GM12878 (cell line): ENCODE data around the gene RALB. TPM values are rescaled to one million over a fixed set of nuclear protein-coding genes. Genes with fewer than 3 reads are reported as not detected.

Experiments
- ATAC-seq: fragments of 200-7000 bp; cut with Tn5 transposase; 3 replicates; pipeline ENCODE4 v1.9.1; 2020; ENCODE audit warnings: mild to moderate bottlenecking, moderate library complexity
- BruUV-seq: library from RNA; stranded (reverse); fragments of 400-500 nt; replicated peaks from 2 replicates; lab custom pipeline; 2021; lab: Mats Ljungman, UMichigan
- CTCF ChIA-PET: fragments of 300-600 bp; sonication (Branson Sonifier 250); formaldehyde crosslinking; extraction: SDS; loops from one replicate; lab custom pipeline; 2021; ENCODE audit warnings: inconsistent platforms; lab: Yijun Ruan, JAX
- POLR2A ChIA-PET: fragments of 350-600 bp; formaldehyde crosslinking; extraction: SDS; loops from one replicate; lab custom pipeline; 2021; ENCODE audit warnings: inconsistent platforms; lab: Charles Lee
- RAD21 ChIA-PET: fragments of 300-600 bp; sonication (Branson Sonifier 250); formaldehyde crosslinking; loops from one replicate; lab custom pipeline; 2023; ENCODE audit warnings: antibody characterized with exemption; ENCODE audit not compliant: unreplicated experiment; lab: Charles Lee
- SMC1A ChIA-PET: fragments of 300-600 bp; sonication (Branson Sonifier 250); formaldehyde crosslinking; loops from one replicate; lab custom pipeline; 2023; ENCODE audit not compliant: unreplicated experiment, uncharacterized antibody; lab: Charles Lee
- DNase-seq: peaks from one replicate; pipeline ENCODE4 v3.0.0-alpha.2; 2011; ENCODE audit warnings: low read depth, low spot score
- FAIRE-seq: peaks from 3 replicates; lab custom pipeline; 2011; peaks lifted over from hg19 to GRCh38; lab: Jason Lieb, UNC
- H2AFZ ChIP-seq: 2 replicates; pipeline ENCODE4 v1.6.0; 2011; ENCODE audit warnings: low read depth, low read length, control low read depth; ENCODE audit not compliant: control insufficient read depth
- H3K27ac ChIP-seq: 2 replicates; pipeline ENCODE4 v1.5.1; 2011; ENCODE audit warnings: control low read depth; ENCODE audit not compliant: control insufficient read depth, insufficient read depth
- H3K27me3 ChIP-seq, 2 experiments: replicated peaks in 1 of 2; 2 replicates each; pipeline versions ENCODE4 v1.6.0 to v1.6.1; 2011; ENCODE audit warnings: low read length in 1 of 2; ENCODE audit not compliant: control insufficient read depth in 2 of 2, insufficient read depth in 2 of 2
- H3K36me3 ChIP-seq, 2 experiments: 2 replicates each; pipeline ENCODE4 v1.5.1; 2011; ENCODE audit warnings: low read length in 1 of 2; ENCODE audit not compliant: control insufficient read depth in 2 of 2, insufficient read depth in 2 of 2
- H3K4me1 ChIP-seq: 2 replicates; pipeline ENCODE4 v1.6.1; 2011; ENCODE audit warnings: mild to moderate bottlenecking, low read length, moderate library complexity, mixed read lengths; ENCODE audit not compliant: control insufficient read depth, insufficient read depth
- H3K4me2 ChIP-seq: 2 replicates; pipeline ENCODE4 v1.6.0; 2011; ENCODE audit warnings: control low read depth; ENCODE audit not compliant: control insufficient read depth, insufficient read depth
- H3K4me3 ChIP-seq: fragments of 200-600 bp; sonication (generic); 2 replicates; pipeline ENCODE4 v1.5.1; 2016
- H3K79me2 ChIP-seq: 2 replicates; pipeline ENCODE4 v1.6.0; 2011; ENCODE audit warnings: low read length; ENCODE audit not compliant: control insufficient read depth, insufficient read depth
- H3K9ac ChIP-seq: 2 replicates; pipeline ENCODE4 v1.8.0; 2011; ENCODE audit warnings: low read length, control low read depth, mixed read lengths; ENCODE audit not compliant: control insufficient read depth, insufficient read depth
- H3K9me3 ChIP-seq: replicated peaks from 3 replicates; pipeline ENCODE4 v1.5.1; 2011; ENCODE audit warnings: mild to moderate bottlenecking, low read length; ENCODE audit not compliant: control insufficient read depth, insufficient read depth
- H4K20me1 ChIP-seq: 2 replicates; pipeline ENCODE4 v1.6.0; 2011; ENCODE audit not compliant: control insufficient read depth, insufficient read depth
- CHD1 ChIP-seq: IDR thresholded peaks from 2 replicates; pipeline ENCODE4 v1.6.1; 2012; ENCODE audit warnings: low read depth, low read length, improper control_type of control experiment
- EZH2 ChIP-seq: IDR thresholded peaks from 2 replicates; pipeline ENCODE4 v1.6.1; 2012; ENCODE audit warnings: low read depth, mild to moderate bottlenecking, control low read depth, inconsistent platforms, low read length, borderline replicate concordance; ENCODE audit not compliant: control insufficient read depth
- RELA ChIP-seq: fragments of 450-650 bp; IDR thresholded peaks from 2 replicates; pipeline ENCODE4 v1.8.0; 2014; ENCODE audit warnings: borderline replicate concordance; ENCODE audit not compliant: partially characterized antibody
- TCF7 ChIP-seq: IDR thresholded peaks from 2 replicates; pipeline ENCODE4 v1.6.1; 2014; ENCODE audit warnings: antibody characterized with exemption, borderline replicate concordance
- USF1 ChIP-seq: IDR thresholded peaks from 2 replicates; pipeline ENCODE4 v1.6.1; 2011; ENCODE audit warnings: borderline replicate concordance, low read depth, mild to moderate bottlenecking, moderate library complexity, mixed read lengths, low read length; ENCODE audit not compliant: insufficient read depth; ENCODE audit errors: extremely low read length
- YY1 ChIP-seq: IDR thresholded peaks from 2 replicates; pipeline ENCODE4 v1.6.1; 2011; ENCODE audit warnings: low read depth, mild to moderate bottlenecking, low read length
- ZBTB33 ChIP-seq: fragments of 450-650 bp; IDR thresholded peaks from 2 replicates; pipeline ENCODE4 v1.6.1; 2017; ENCODE audit warnings: mild to moderate bottlenecking
- WGBS: methylation state at CpG from one replicate; pipeline ENCODE4 v1.1.6; 2016; ENCODE audit warnings: low lambda C conversion rate; ENCODE audit not compliant: insufficient replicate concordance, insufficient coverage; ENCODE audit errors: missing lambda C conversion rate; 5-methylcytosine and 5-hydroxymethylcytosine counted together
- in situ Hi-C: fragments of 300-500 bp; cut with MboI; formaldehyde crosslinking; loops from 9 replicates; pipeline ENCODE4 v1.14.3; 2018; ENCODE audit warnings: mixed read lengths
- intact Hi-C: fragments of 100-400 bp; cut with micrococcal nuclease; formaldehyde crosslinking; loops from one replicate; pipeline ENCODE4 v1.14.2; 2022; ENCODE audit not compliant: unreplicated experiment
- polyA plus RNA-seq, 11 experiments: library from polyadenylated mRNA; depleted of rRNA in 4 of 11; unstranded in 6 of 11; stranded (reverse) in 5 of 11; fragments of >200 nt; fragmentation: Nextera tagmentation in 4 of 11; fragmentation: Illumina TruSeq in 1 of 11; extraction: Ambion mirVana in 4 of 11; extraction: Trizol in 1 of 11; gene quantifications; 1 replicate in 1 of 11; 2 replicates in 10 of 11; pipeline versions ENCODE4 v1.2.1 to v1.2.3, GENCODE V29; 2011 to 2016; ENCODE audit warnings: inconsistent platforms in 2 of 11, missing spikeins in 2 of 11, low read depth in 1 of 11
- total RNA-seq, 4 experiments: library from RNA; depleted of rRNA in 3 of 4; stranded (reverse); fragments of >200 nt in 3 of 4; fragmentation: Illumina TruSeq in 1 of 4; extraction: Trizol in 1 of 4; gene quantifications; 2 replicates each; pipeline versions ENCODE4 v1.2.1 to v1.2.3, GENCODE V29; 2013 to 2021
- TF ChIP-seq, protein P1 (sequence below): IDR thresholded peaks from 2 replicates; pipeline ENCODE4 v1.6.1; 2011; ENCODE audit warnings: low read depth, low read length, improper control_type of control experiment, borderline replicate concordance
- TF ChIP-seq, protein P2 (sequence below): IDR thresholded peaks from 2 replicates; pipeline ENCODE4 v1.6.1; 2012; ENCODE audit warnings: low read depth, low read length, improper control_type of control experiment
- TF ChIP-seq, protein P3 (sequence below): fragments of 450-650 bp; IDR thresholded peaks from 2 replicates; pipeline ENCODE4 v1.6.1; 2017; ENCODE audit warnings: mild to moderate bottlenecking, moderate library complexity

Gene RALB
- total and polyA plus RNA-seq, 10 of the 15 experiments (the other 5 are each of a cell fraction or from before 2014, with no cell fraction given) = 8.3 to 54.0 (median 24.2) TPM

GRCh38 chr2:120256651-120257000 is 4.0 kb downstream of the RALB start:
- WGBS = 56% methylated on average over 1 of the region's 1 CpG
- ChIA-PET SMC1A (interaction anchor here (1.0 to 3.1 kb wide), 8 partner anchors 8 to 44 kb away, joined by 3 to 25 read pairs (median 6); no protein-coding TSS in a partner anchor), RAD21 (interaction anchor here (0.9 to 2.4 kb wide), 6 partner anchors 25 to 80 kb away, joined by 3 to 16 read pairs (median 4); no protein-coding TSS in a partner anchor), CTCF (interaction anchor here (0.7 to 1.9 kb wide), 4 partner anchors 26 to 56 kb away, joined by 4 to 11 read pairs (median 7); no protein-coding TSS in a partner anchor), POLR2A (interaction anchor here (1.0 to 1.7 kb wide), 2 partner anchors 9 to 25 kb away, joined by 3 to 7 read pairs; no protein-coding TSS in a partner anchor)
- in situ Hi-C loops (no loop called here), intact Hi-C loops (no loop called here)
- H3K9me3 ChIP-seq = peaks cover 6% of the 10 kb centered on the region; the same call in 2 of the 3 replicates
- no peak overlapping the region for H3K9ac ChIP-seq
- no peak overlapping the region for H2AFZ ChIP-seq
- H3K36me3 ChIP-seq = no peaks in the 10 kb centered on the region
- no peaks in the 10 kb centered on the region for H3K27me3 ChIP-seq
- H3K4me2 ChIP-seq = peak overlapping the region; percentile 12; the same call in 1 of the 2 replicates
- ATAC-seq (no peak), FAIRE-seq (no peak), DNase-seq (no peak)
- H3K4me1 ChIP-seq = peaks cover 11% of the 10 kb centered on the region
- no TSS peak for BruUV-seq
- H4K20me1 ChIP-seq = no peaks in the 10 kb centered on the region
- peak overlapping the region; percentile 15; the same call in 1 of the 2 replicates for H3K4me3 ChIP-seq
- H3K79me2 ChIP-seq = peaks cover 47% of the 10 kb centered on the region
- H3K27ac ChIP-seq = no peak overlapping the region
- no peak for TF ChIP-seq EZH2
- no peak for TF ChIP-seq RELA
- TF ChIP-seq ZBTB33 = no peak
- no peak for TF ChIP-seq YY1
- TF ChIP-seq, protein P1, sequence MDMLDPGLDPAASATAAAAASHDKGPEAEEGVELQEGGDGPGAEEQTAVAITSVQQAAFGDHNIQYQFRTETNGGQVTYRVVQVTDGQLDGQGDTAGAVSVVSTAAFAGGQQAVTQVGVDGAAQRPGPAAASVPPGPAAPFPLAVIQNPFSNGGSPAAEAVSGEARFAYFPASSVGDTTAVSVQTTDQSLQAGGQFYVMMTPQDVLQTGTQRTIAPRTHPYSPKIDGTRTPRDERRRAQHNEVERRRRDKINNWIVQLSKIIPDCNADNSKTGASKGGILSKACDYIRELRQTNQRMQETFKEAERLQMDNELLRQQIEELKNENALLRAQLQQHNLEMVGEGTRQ = no peak
- TF ChIP-seq, protein P2, sequence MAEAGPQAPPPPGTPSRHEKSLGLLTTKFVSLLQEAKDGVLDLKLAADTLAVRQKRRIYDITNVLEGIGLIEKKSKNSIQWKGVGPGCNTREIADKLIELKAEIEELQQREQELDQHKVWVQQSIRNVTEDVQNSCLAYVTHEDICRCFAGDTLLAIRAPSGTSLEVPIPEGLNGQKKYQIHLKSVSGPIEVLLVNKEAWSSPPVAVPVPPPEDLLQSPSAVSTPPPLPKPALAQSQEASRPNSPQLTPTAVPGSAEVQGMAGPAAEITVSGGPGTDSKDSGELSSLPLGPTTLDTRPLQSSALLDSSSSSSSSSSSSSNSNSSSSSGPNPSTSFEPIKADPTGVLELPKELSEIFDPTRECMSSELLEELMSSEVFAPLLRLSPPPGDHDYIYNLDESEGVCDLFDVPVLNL = no peak
- no peak for TF ChIP-seq USF1
- no peak for TF ChIP-seq TCF7
- TF ChIP-seq, protein P3, sequence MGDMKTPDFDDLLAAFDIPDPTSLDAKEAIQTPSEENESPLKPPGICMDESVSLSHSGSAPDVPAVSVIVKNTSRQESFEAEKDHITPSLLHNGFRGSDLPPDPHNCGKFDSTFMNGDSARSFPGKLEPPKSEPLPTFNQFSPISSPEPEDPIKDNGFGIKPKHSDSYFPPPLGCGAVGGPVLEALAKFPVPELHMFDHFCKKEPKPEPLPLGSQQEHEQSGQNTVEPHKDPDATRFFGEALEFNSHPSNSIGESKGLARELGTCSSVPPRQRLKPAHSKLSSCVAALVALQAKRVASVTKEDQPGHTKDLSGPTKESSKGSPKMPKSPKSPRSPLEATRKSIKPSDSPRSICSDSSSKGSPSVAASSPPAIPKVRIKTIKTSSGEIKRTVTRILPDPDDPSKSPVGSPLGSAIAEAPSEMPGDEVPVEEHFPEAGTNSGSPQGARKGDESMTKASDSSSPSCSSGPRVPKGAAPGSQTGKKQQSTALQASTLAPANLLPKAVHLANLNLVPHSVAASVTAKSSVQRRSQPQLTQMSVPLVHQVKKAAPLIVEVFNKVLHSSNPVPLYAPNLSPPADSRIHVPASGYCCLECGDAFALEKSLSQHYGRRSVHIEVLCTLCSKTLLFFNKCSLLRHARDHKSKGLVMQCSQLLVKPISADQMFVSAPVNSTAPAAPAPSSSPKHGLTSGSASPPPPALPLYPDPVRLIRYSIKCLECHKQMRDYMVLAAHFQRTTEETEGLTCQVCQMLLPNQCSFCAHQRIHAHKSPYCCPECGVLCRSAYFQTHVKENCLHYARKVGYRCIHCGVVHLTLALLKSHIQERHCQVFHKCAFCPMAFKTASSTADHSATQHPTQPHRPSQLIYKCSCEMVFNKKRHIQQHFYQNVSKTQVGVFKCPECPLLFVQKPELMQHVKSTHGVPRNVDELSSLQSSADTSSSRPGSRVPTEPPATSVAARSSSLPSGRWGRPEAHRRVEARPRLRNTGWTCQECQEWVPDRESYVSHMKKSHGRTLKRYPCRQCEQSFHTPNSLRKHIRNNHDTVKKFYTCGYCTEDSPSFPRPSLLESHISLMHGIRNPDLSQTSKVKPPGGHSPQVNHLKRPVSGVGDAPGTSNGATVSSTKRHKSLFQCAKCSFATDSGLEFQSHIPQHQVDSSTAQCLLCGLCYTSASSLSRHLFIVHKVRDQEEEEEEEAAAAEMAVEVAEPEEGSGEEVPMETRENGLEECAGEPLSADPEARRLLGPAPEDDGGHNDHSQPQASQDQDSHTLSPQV = no peak
- TF ChIP-seq CHD1 = no peak
